Esophagus squamous epithelium (tissue), 5 donors: ENCODE results near the gene METTL1. TPM values are rescaled to one million over a fixed set of nuclear protein-coding genes. Genes with fewer than 3 reads are reported as not detected.

Source experiments
- DNase-seq: peaks from one replicate; lab custom pipeline; 2025; lab: John Stamatoyannopoulos, UW
- H3K27ac ChIP-seq, 4 donors: fragments of 200-600 bp; sonication (generic); one replicate each; pipeline ENCODE4 v1.5.1; 2016 to 2019; ENCODE audit warnings: mild to moderate bottlenecking in 1 of 4
- H3K27me3 ChIP-seq, 4 donors: fragments of 200-600 bp; sonication (generic); 1 replicate in 3 of 4; 2 replicates in 1 of 4; pipeline versions ENCODE4 v1.5.1 to v1.6.0; 2017 to 2021; ENCODE audit warnings: antibody characterized with exemption in 1 of 4
- H3K36me3 ChIP-seq, 3 donors: fragments of 200-600 bp; sonication (generic); one replicate each; pipeline ENCODE4 v1.5.1; 2016 to 2019
- H3K4me1 ChIP-seq, 3 donors: fragments of 200-600 bp; sonication (generic); one replicate each; pipeline ENCODE4 v1.5.1; 2017 to 2019
- H3K4me3 ChIP-seq, 4 donors: fragments of 200-600 bp; sonication (generic); 1 replicate in 3 of 4; 2 replicates in 1 of 4; pipeline ENCODE4 v1.5.1; 2016 to 2019; ENCODE audit warnings: mild to moderate bottlenecking in 2 of 4, moderate library complexity in 1 of 4
- H3K9me3 ChIP-seq, 3 donors: fragments of 200-600 bp; sonication (generic); one replicate each; pipeline ENCODE4 v1.5.1; 2016 to 2019
- CTCF ChIP-seq, 6 experiments: fragments of 450-650 bp in 4 of 6; fragments of 200-600 bp in 2 of 6; sonication (generic) in 2 of 6; IDR thresholded peaks; one replicate each; pipeline ENCODE4 v1.5.1; 2016 to 2019; ENCODE audit warnings: antibody characterized with exemption in 6 of 6, mild to moderate bottlenecking in 4 of 6, moderate library complexity in 4 of 6
- POLR2A ChIP-seq, 4 donors: fragments of 450-650 bp; IDR thresholded peaks; one replicate each; pipeline ENCODE4 v1.6.1; 2017; ENCODE audit warnings: antibody characterized with exemption in 4 of 4, mild to moderate bottlenecking in 4 of 4, moderate library complexity in 3 of 4
- WGBS, 2 donors: methylation state at CpG; one replicate each; pipeline ENCODE4 v1.1.5; 2018; 5-methylcytosine and 5-hydroxymethylcytosine counted together
- intact Hi-C: fragments of 100-400 bp; cut with DNase I; formaldehyde crosslinking; loops from one replicate; pipeline ENCODE4 v1.15.0; 2022
- total RNA-seq, 4 donors: library from RNA; depleted of rRNA; stranded (reverse); fragments of >200 nt; gene quantifications; one replicate each; pipeline ENCODE4 v1.1.0, GENCODE V29; 2016
- donor health status: DM: yes; HTN: yes; CAD: no.

METTL1 gene
- total RNA-seq, 4 donors from 2014 or later = 6.7 to 16.8 (median 11.8) TPM

- no peak overlapping the region for H3K4me3 ChIP-seq
Measured at GRCh38 chr12:57729321-57729844, 42.5 kb downstream of the METTL1 start.

GRCh38 chr12:57727758-57728395, 44.0 kb downstream of the METTL1 start:
- H3K36me3 ChIP-seq = peaks cover 0 to 10% (median 0%) of the 10 kb centered on the region in 3 donors
- intact Hi-C loops = no loop called here
- no peak overlapping the region for H3K4me3 ChIP-seq
- TF ChIP-seq CTCF (IDR thresholded peaks at IDR 0.05) (no peak), POLR2A (IDR thresholded peaks at IDR 0.05) (no peak)
- no peak overlapping the region for H3K27ac ChIP-seq
- DNase-seq = no peak
- peaks cover 8 to 26% (median 15%) of the 10 kb centered on the region in 3 donors for H3K4me1 ChIP-seq
- WGBS, 2 donors = 75 to 77% methylated on average over 13 of the region's 21 CpGs
- peaks cover 0 to 21% (median 0%) of the 10 kb centered on the region in 4 donors for H3K27me3 ChIP-seq
- no peaks in the 10 kb centered on the region for H3K9me3 ChIP-seq

More at GRCh38 chr12:57729321-57729844, 42.5 kb downstream of the METTL1 start:
- H3K4me1 ChIP-seq = peaks cover 8 to 26% (median 15%) of the 10 kb centered on the region in 3 donors
- H3K36me3 ChIP-seq = peaks cover 0 to 10% (median 0%) of the 10 kb centered on the region in 3 donors
- H3K27ac ChIP-seq = no peak overlapping the region
- no peaks in the 10 kb centered on the region for H3K9me3 ChIP-seq
- intact Hi-C loops = no loop called here
- TF ChIP-seq POLR2A (IDR thresholded peaks at IDR 0.05) (no peak), CTCF (IDR thresholded peaks at IDR 0.05) (no peak)
- H3K27me3 ChIP-seq = peaks cover 0 to 36% (median 0%) of the 10 kb centered on the region in 4 donors
- no peak for DNase-seq
- WGBS, 2 donors = 55 to 60% methylated on average over 4 to 5 of the region's 5 CpGs

GRCh38 chr12:57726884-57727757, 44.8 kb downstream of the METTL1 start:
- H3K27ac ChIP-seq = peak overlapping the region; percentile 77 to 88 (median 84)
- TF ChIP-seq CTCF (IDR thresholded peaks at IDR 0.05) = peak in 4 of 6 experiments; percentile 32 to 59 (median 42)
- TF ChIP-seq POLR2A (IDR thresholded peaks at IDR 0.05) = no peak
- peak overlapping the region; percentile 63 to 86 (median 67) for H3K4me3 ChIP-seq
- peaks cover 0 to 13% (median 0%) of the 10 kb centered on the region in 3 donors for H3K36me3 ChIP-seq
- DNase-seq = no peak
- peaks cover 8 to 26% (median 15%) of the 10 kb centered on the region in 3 donors for H3K4me1 ChIP-seq
- 69 to 100% methylated on average over 5 to 7 of the region's 76 CpGs for WGBS, 2 donors
- intact Hi-C loops = no loop called here
- no peaks in the 10 kb centered on the region for H3K9me3 ChIP-seq
- H3K27me3 ChIP-seq = peaks cover 0 to 13% (median 0%) of the 10 kb centered on the region in 4 donors

- H3K9me3 ChIP-seq = no peaks in the 10 kb centered on the region
- peaks cover 0 to 18% (median 5%) of the 10 kb centered on the region in 3 donors for H3K36me3 ChIP-seq
- peak overlapping the region; percentile 63 to 86 (median 67) for H3K4me3 ChIP-seq
- peak; percentile 21 for DNase-seq
- TF ChIP-seq POLR2A (IDR thresholded peaks at IDR 0.05) (peak in 1 of 4 donors; percentile 30), CTCF (IDR thresholded peaks at IDR 0.05) (peak; percentile 43 to 83 (median 70))
- peak overlapping the region; percentile 77 to 88 (median 84) for H3K27ac ChIP-seq
- peaks cover 0 to 7% (median 0%) of the 10 kb centered on the region in 4 donors for H3K27me3 ChIP-seq
- 21 to 37% methylated on average over 3 to 46 of the region's 79 CpGs for WGBS, 2 donors
- intact Hi-C loops = no loop called here
- peaks cover 8 to 26% (median 15%) of the 10 kb centered on the region in 3 donors for H3K4me1 ChIP-seq
Measured at GRCh38 chr12:57726151-57726883, 45.6 kb downstream of the METTL1 start.
